Activated T-cell treated with anti-CD3 and anti-CD28 coated beads, Interleukin-2, amount 50 U/mL, for 48 hours (primary cell): ENCODE results near the gene CTNNA2.

Experiments
- DNase-seq, 2 experiments: peaks; one replicate each; pipeline ENCODE4 v3.0.0-alpha.2; 2020

CTNNA2 gene

DNA sequence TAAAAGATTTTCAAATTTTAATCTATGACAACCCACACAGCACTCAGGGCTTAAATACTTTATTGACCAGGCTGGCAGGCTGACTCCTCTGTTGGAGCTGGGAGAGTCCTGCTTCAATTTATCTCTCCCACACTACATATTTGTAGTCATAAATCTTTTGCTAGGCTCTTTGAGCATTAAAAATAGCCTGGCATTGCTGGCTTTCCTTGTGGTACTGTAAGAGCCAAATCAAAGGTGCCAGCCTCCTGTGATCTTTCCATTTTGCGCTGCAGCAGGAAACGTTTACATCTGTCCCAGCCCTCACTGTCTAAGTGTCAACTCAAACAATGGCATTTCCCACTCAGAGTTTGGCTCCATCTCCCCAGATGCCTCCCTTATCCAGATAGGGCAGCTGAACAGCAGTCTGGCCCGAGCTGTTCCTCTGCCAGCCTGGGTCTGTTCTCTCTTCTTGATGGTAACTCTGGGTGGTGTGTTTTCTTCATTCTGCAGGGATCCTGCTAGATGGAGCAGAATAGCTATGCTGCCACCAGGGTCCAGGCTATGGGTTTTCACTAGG is 729.6 kb downstream of the CTNNA2 start:
- DNase-seq = no peak

DNA sequence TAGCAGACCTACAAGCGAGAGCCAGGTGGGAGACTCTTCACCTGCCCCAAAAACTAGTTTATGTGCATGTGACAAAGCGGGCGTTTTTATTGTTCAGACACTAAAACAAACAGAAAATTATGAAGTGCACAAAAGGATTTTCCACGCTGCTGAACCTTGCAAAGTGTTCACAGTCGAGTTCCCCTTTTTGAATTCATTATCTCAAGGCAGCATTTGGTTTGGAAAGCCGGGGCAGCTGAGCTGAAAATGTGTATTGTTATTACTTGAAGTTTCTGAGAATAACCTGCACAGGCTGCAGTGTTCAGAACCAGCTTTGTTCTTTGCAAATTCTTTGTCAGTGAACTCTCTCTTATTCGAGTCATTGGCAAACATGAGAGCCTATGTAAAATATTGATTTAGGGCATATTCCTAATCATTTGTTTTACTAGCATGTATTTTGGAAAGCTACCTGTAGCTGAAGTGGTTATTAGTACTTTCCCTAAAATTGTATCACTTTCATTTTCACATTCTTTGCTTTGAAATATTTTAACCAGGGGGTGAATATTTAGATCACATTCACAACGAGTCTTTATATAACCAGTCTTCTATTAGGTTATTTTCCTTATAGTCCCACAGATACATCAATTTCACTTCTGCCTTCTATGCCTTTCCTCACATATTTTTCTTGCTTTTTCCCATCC is 732.2 kb downstream of the CTNNA2 start:
- DNase-seq = no peak

DNA sequence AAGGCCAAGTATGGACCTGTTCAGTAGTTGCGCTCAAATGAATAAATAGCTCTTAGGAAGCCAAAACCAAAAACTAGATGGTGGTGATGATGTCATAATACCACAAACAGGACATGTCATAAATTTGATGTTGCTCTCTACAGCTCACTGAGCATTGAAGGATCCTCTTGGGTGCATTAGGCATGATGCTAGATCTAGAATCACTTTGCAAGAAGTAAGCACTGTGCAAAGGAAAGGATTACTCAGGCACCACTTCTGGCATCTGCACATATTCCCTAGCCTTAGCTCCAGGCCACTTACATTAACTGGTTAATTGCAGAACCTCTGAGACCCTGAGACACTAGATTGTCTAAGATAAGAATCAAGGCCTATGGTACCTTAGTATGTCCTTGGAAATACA is 733.7 kb downstream of the CTNNA2 start:
- no peak for DNase-seq

DNA sequence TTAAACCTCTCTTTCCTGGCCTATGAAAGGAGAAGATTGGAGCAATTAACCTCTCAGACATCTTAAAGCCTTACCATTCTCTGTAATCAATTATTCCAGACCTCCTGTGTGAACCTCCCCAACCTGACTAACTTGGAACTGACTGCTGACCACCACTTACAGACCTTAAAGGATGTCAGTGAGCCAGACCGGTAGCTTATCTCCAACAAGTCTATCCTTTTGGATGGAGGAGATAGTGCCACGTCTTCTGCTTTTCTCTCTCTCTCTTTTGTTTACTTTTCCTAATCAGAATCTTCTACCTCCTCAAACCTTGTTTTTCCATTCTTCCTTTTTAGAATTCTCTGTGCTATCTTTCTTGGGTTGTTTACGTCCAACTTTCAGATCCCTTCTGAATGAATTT is 734.5 kb downstream of the CTNNA2 start:
- no peak for DNase-seq

DNA sequence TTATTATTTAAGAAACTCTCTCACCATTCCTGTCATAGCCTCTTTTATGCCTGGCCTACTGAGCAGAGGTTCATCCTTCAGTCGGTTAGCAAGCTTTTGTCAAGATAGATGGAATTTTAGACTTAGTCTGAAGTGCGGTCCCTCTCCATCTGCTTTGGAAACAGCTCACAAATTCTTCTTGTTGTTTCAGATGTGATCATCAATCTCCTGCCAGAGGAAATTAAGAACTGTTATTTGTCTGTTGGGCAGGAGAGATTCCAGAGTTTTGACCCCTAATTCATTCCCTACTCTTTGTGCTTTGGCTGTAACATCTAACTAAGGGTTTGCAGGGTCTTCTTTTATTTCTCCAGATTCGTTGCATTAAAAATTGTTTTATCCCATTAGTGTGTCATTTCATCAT is 735.3 kb downstream of the CTNNA2 start:
- DNase-seq = no peak

DNA sequence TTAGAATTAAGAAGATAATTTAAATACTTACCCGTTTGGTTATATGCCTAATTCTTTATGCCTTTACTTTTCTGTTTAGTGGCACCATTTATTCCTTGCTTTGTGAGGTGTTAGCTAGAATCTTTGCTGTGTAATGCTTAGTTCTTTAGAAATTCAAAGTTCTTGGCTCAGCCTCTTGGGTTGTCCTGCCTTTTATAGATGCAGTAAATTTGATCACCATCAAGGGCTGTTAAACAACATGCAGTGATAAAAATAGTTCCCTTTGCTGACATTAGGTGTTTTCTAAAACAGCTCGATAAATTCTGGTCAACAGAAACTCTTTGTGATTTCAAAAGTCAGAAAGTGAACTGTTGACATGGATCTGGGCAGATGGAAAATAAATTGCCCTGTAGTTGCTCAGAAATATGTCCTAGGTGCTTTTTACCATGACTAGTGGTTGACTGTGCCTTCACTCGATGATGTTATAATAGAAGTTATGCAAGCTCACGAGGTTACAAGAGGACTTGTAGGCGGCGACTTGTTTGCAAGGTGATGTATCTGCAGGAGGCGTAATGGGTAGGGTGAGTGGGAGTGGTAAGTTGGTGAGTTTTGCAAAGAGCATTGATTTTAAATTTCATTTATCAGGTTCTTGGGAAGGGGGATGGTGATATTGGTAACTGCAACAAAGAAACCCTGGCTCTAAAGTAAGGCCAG is 739.6 kb downstream of the CTNNA2 start:
- DNase-seq = no peak

DNA sequence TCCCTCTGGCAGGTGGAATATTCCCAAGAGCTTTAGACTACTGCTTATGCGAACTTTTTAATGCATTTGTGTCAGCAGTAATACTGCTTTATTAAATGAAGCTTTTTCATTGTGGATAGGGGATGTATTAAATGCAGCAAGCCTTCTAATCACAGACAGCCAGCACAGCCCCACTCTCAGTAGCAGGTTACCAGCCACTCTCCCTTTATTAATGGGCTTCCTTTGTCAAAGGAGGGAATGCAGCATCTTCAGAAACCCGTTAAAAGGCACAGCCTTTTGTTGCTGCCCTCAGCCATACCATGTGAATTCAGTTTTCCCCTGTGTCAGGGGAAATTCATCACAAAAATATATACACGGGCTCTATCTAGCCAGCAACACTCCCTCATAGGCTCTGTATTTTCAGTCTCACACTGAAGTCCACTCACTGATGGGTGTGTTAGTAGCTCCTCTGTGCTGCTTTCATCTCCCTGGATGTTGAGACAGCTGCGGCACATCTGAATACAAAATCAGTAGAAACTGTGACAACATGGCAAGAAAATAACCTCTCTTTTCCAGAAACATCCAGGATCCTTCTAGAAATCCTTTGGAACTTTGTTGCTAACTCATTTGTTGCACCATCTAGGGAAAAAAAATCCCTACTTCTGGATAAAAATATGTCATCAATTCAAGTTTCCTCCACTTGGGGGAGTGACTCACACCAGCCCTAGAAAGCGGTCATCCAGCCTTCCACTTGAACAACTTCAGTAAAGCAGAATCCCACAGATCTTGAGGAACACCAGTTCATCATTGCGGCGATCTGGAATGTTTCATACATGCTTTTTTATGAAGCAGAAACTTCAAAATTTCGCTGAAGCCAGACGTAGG is 743.3 kb downstream of the CTNNA2 start:
- DNase-seq = no peak

DNA sequence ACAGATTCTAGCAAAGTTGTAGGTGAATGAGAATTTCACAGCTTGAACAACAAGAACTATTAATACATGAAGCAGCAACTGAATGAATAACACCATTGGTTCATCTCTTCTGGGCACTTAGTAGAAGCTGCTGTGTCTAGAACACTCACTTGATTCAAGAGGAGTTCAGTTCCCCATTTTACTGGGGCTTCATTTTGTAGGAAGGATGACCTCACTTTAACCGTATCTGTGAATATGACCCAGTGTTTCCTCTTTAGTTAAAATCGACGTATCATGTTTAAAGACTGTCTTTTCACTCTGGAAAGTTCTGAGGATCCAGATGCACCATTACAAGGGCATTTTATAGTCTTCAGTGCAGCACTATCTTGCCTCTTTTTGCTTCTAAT is 743.9 kb downstream of the CTNNA2 start:
- DNase-seq = no peak

DNA sequence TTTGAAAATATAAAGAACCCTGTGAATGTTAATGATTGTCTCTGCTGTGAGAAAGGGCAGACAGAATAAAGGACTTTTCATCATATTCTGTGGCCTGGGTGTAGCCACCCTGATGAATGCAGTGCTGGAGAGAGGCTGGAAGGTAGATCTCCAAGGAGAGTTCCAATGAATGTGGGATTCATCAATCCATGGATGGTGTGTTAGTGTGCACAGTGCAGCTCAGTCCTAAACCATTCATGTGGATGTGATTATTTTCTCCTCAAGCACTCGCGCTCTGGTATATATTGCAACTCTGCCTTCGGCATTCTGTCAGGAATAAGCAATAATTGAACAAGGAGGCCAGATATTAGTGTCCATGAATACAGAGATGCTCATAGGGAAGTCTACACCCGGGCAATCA is 744.6 kb downstream of the CTNNA2 start:
- no peak for DNase-seq

DNA sequence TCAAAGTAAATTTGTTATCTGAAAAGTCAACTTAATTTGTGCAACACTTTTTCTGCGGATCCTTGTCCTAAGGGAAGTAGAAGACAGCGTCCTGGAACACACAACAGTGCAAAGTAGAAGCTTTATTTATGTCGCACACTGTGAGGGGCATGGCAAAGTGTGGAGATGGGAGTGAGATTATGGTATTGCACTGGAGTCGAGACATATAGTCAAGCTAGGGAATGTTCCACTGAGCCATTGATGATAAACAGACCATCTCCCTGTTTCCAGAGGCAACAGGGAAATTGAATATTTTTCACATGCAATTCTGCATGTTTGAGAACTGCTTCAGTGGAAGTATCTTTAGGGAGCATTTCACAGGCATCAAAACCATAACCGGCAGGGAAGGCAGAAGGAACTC is 745.5 kb downstream of the CTNNA2 start:
- no peak for DNase-seq

DNA sequence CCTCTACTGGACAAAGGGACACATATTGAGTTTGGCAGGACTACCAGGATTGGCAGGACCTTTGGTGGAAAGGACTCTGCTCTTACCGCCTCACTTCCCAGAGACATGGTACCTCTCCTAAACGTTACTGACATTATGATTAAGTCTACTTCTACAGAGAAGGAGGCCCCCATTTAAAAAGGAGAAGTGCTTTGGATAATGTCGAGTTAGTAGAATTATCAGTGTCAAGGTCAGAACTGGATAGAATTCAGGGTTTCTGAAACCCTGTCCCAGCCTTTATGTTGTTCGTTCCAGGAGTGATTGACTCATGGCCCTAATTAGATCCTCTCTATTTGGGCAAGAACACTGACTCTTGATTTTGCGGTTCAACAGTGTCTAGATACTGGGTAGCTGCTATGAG is 745.9 kb downstream of the CTNNA2 start:
- DNase-seq = no peak

DNA sequence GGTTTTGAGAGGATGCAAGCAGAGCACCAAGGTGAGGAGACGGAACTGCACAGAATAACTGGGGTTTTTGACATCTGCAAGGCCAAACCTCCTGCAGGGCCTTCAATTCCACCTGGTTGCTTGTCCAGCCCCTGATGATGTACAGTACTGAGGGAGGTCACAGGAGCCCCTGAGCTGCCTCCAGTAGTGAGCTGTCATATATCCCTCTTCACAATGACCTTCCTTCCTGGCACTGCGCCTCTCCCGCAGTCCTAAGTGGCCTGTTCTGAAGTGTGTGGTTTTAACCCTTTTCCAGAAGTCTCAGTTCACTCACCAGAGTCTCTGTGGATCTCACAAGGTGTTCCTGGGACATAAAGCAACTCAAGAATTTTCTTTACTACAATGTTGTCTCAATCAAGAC is 746.4 kb downstream of the CTNNA2 start:
- DNase-seq = no peak

DNA sequence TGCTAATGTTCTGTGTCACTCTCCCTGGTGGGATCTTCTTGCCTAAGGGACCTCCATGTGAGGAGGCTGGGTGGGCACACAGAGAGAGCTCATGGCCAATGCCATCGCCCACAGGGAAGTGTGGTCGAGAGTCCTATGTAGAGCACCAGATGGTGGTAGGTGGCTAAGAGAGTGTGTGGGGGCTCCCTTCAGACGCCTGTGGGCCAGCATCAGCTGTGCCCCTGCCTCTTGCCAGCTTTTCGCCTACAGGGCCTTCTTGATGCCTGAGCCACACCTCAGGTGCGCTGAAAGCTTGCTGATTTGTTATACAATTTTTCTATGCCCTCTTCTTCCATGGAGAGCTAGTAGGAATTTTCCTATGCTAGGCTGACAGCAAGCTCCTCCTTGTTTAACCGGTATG is 753.4 kb downstream of the CTNNA2 start:
- DNase-seq = no peak

DNA sequence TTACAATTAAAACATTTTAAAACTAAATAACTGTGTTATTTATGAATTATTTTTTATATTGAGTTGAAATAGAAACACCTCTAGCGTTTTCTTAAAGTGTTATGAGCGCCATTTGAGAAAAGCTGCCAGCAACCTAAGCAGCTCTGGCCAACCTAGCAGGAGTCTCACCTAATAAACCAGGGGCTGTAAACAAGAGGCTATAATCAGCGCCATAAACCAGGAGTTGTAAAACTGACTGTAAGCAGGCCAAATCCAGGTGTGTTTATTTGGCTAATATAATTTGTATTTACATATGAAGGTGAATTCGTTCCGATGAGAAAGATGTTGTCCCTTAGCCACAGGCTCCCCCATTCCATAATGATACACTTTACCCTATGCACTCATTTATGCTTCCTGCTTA is 757.0 kb downstream of the CTNNA2 start:
- DNase-seq = no peak

DNA sequence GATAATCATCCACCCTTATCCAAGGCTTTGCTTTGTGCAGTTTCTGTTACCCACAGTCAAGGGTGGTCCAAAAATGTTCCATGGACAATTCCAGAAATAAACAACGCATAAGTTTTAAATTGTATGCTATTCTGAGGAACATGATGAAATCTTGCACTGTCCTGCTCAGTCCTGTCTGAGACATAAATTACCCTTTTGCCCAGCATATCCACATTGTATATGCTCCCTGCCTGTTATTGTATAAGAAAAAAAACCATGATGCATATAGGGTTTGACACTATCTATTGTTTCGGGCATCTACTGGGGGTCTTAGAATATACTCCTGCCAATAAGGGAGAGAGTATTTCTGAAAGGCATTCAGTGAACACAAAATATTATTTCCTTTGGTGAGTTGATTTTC is 767.7 kb downstream of the CTNNA2 start:
- DNase-seq = no peak

DNA sequence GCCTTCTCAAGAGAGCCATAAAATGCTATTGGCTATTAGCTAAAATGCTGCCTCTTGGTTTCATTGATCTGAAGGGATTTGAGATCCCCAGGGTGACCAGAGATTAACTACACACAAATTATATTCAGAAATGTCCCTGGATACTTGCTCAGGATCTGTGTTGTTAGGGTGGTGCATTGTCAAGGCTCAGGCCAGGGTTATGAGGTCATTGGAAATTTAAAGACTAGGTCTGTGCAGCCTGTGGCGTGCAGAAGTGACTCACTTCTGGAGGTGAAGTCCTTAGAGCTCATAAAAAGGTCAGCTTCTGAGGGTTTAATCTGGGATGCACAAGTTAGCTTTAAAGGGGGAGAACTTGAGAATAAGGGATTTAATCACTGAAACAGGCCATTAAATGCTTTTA is 768.2 kb downstream of the CTNNA2 start:
- DNase-seq = no peak

DNA sequence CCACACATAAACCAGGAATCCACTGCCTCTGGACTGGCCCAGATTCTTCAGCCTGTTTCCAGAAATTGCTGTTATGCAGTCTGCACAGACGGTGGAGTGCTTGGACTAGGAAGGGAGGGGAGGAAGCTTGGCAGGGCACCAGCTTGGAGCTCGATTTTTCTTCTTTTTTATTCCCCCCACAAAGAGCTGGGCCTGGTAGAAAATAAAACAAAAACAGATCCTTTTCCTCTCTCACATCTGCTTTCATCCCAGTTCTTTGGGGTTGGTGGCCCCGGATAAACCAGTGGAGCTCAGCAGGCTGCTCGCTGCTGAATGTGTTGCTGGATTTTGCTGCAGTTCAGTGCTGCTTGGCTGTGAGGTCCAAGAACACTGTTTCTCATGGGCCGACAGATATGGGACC is 775.7 kb downstream of the CTNNA2 start:
- no peak for DNase-seq

DNA sequence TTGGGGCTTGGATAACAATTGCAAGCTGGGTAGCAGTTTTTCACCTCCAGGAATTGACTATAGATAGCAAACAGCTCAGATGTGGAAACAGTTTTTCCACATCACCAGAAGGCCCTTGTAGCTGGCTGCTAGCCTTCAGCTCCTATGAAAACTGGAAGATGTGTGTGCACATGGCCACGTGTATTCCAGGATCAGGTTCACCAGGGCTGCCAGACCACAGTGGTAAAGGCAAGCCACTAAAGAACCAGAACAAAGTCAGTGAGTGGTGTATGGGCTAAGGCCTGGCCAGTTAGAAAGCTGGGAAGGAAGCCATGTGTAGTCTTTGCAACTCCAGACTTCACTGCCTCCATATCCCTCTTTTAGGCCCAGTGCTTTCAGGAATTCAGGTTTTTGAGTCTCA is 778.8 kb downstream of the CTNNA2 start:
- no peak for DNase-seq

DNA sequence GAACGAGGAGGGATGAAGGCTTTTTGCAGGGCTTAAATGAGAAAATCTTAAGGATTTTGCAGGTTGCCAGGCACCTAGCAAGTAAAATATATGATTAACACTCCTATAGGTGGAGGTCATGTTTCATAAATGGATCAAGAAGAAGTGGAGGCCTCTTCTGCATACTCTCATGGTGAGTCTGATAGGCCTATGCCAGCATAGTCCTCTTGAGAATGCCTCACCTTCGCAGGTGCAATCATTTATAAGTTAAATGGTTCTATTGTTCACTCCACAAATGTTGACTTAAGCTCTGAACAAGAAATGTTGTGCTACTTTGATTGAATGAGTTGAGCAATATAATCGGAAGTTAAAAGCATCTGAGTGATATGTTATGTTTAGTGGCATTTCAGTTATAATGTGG is 779.6 kb downstream of the CTNNA2 start:
- no peak for DNase-seq

DNA sequence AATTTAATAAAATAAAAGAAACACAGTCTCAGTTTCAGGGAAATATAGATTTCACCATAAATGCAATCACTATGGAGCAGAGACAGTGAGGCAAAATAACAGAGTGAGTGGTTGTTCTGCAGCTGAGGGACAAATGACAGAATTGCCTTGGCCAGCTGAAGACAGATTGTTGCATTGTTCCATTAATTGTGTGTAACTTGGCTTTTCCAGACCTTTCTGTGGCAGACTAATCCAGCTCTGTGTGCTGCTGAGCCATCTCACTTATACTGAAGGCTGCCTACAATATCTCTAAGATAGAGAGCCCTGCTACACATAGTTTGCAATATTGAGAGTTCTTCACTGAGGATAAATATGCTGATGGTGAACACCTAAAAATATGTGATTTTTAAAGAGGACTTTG is 780.2 kb downstream of the CTNNA2 start:
- no peak for DNase-seq

DNA sequence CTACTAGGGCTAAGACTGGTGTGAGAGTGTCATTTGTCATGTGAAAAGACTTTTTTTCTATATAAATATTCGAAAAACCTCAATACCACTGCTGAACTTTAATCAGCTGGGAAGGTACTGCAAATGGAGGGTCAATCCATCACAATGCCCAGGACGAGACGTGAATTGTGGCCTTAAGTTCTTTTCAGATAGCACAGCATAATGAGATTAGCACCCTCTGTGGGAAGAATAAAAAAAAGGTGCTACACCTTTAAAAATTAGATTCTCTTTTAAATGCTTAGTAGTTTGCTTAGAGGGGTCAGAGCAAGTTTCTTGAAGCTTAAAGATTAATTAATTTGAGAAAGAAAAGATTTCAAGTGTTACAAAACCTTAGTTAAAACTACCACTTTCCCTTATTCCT is 786.1 kb downstream of the CTNNA2 start:
- no peak for DNase-seq

DNA sequence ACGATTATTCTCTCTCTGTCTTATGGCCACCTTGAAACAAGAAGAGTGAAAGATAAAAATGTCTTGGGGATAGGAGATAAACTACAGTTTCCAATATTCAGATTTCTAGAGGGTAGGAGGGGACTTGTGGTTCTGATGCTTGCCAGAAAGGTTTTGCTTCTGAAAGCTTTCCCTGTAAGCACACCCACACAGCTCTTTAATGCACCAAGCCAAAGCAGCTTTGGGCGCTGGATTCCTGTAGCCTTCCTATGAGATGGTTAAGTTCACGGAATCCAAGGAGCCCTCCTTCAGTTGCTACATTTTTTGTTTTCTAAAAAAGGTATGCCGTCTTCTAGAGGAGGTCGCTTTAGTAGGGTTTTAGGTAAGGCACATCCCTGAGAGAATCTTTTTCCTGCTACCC is 786.8 kb downstream of the CTNNA2 start:
- DNase-seq = no peak

DNA sequence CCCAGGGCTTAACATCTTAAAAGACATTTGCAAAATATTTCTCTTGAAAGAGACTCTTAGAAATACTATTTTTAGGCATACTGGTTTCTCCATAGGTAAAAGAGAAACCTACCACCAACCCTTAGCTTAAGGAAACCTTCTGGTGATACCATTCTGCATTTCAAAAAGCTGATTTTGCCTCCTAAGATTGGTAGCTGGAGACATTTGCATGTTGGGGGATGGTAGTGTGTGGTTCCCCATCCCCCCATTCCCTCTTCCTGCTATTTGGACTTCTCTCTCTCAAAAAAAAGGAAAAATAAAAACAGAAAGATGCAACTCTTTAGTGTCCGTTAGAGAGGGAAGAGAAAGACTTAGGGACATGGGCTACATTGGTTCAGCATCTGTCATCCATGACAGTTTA is 787.5 kb downstream of the CTNNA2 start:
- no peak for DNase-seq

DNA sequence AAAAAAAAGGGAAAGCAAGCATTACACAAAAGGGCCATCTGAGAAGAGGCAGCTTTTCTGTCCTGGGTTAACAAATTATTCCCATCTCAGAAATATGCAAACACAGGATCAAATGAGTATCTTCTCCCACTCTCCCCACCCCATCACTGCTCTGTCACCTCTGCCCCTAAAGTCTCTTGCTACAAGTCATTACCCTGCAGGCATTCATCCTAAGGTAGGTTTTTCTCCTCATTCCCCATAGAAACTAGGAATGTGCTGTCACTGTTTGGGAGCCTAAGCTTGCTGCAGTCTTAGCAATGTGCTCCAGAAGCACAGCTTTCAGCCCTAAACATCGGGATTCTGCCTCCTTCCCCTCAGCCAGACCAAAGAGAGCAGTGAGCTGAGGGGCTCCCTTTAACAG is 788.1 kb downstream of the CTNNA2 start:
- no peak for DNase-seq
